ENCODE data around the gene PHLDA3. TPM values are rescaled to one million over a fixed set of nuclear protein-coding genes. Genes with fewer than 3 reads are reported as not detected.

Gene PHLDA3
- total and polyA plus RNA-seq, 4 donors, result 14.4 to 82.7 (median 49.0) TPM

GRCh38 chr1:201457508-201457960 is 11.5 kb downstream of the PHLDA3 start:
- 22% methylated on average over 2 of the region's 4 CpGs for WGBS (ENCODE audit: insufficient coverage)
- Histone ChIP-seq H3K4me3 (ENCODE audit: low read depth, low read length) (no peak overlapping the region), H3K4me1 (ENCODE audit: control insufficient read depth, insufficient read depth, low read length) (peaks cover 45% of the 10 kb centered on the region), H3K9me3 (ENCODE audit: control insufficient read depth, insufficient read depth, low read length) (no peaks in the 10 kb centered on the region), H3K27me3 (ENCODE audit: control insufficient read depth, insufficient read depth, low read length) (no peaks in the 10 kb centered on the region), H3K36me3 (ENCODE audit: control insufficient read depth, insufficient read depth, low read length) (no peaks in the 10 kb centered on the region), H3K27ac (ENCODE audit: low read depth, low read length) (peak overlapping the region; percentile 72)
- DNase-seq (ENCODE audit: low read depth in 4 of 6, low spot score in 6 of 6), result peak in 2 of 6 donors; percentile 24 to 88

GRCh38 chr1:201456499-201457309 is 12.3 kb downstream of the PHLDA3 start:
- whole genome bisulfite sequencing (ENCODE audit: insufficient coverage), result 23% methylated on average over 3 of the region's 11 CpGs
- H3K27me3 ChIP-seq (ENCODE audit: control insufficient read depth, insufficient read depth, low read length), result no peaks in the 10 kb centered on the region
- H3K4me3 ChIP-seq (ENCODE audit: low read depth, low read length), result no peak overlapping the region
- H3K27ac ChIP-seq (ENCODE audit: low read depth, low read length), result peak overlapping the region; percentile 72
- H3K36me3 ChIP-seq (ENCODE audit: control insufficient read depth, insufficient read depth, low read length), result no peaks in the 10 kb centered on the region
- peak in 5 of 6 donors; percentile 40 to 87 (median 68) for DNase-seq (ENCODE audit: low read depth in 4 of 6, low spot score in 6 of 6)
- H3K9me3 ChIP-seq (ENCODE audit: control insufficient read depth, insufficient read depth, low read length), result no peaks in the 10 kb centered on the region
- H3K4me1 ChIP-seq (ENCODE audit: control insufficient read depth, insufficient read depth, low read length), result peaks cover 36% of the 10 kb centered on the region

DNA sequence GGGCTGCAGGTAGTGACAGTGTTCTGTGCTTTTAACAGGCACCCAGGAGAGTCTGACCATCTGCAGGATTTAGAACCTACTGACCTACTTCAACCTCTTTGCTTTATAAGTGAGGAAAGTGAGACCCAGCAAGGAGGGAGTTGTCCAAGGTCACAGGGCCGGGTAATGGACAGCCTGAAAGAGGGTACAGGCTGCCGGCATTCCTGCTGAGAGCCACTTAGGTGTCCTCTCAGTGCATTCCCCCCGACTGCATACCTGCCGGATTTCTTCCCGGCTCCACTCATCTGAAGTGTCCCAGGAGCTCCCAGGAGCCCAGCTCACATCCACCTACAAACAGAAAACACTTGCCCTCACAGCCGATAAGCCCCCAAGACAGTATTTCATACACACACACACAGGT is 13.9 kb downstream of the PHLDA3 start:
- Histone ChIP-seq H3K4me1 (ENCODE audit: control insufficient read depth, insufficient read depth, low read length) (peaks cover 44% of the 10 kb centered on the region), H3K27me3 (ENCODE audit: control insufficient read depth, insufficient read depth, low read length) (no peaks in the 10 kb centered on the region), H3K36me3 (ENCODE audit: control insufficient read depth, insufficient read depth, low read length) (no peaks in the 10 kb centered on the region), H3K4me3 (ENCODE audit: low read depth, low read length) (no peak overlapping the region), H3K27ac (ENCODE audit: low read depth, low read length) (no peak overlapping the region), H3K9me3 (ENCODE audit: control insufficient read depth, insufficient read depth, low read length) (no peaks in the 10 kb centered on the region)
- WGBS (ENCODE audit: insufficient coverage), result 79% methylated on average over 6 of the region's 6 CpGs
- no peak for DNase-seq (ENCODE audit: low read depth in 4 of 6, low spot score in 6 of 6)

- H3K36me3 ChIP-seq (ENCODE audit: control insufficient read depth, insufficient read depth, low read length), result no peaks in the 10 kb centered on the region
- H3K27me3 ChIP-seq (ENCODE audit: control insufficient read depth, insufficient read depth, low read length), result no peaks in the 10 kb centered on the region
- 59% methylated on average over 2 of the region's 4 CpGs for WGBS (ENCODE audit: insufficient coverage)
- peak in 1 of 6 donors; percentile 36 for DNase-seq (ENCODE audit: low read depth in 4 of 6, low spot score in 6 of 6)
- H3K9me3 ChIP-seq (ENCODE audit: control insufficient read depth, insufficient read depth, low read length), result no peaks in the 10 kb centered on the region
- H3K27ac ChIP-seq (ENCODE audit: low read depth, low read length), result no peak overlapping the region
- no peak overlapping the region for H3K4me3 ChIP-seq (ENCODE audit: low read depth, low read length)
- peaks cover 49% of the 10 kb centered on the region for H3K4me1 ChIP-seq (ENCODE audit: control insufficient read depth, insufficient read depth, low read length)
Observed at GRCh38 chr1:201454608-201455007, 14.4 kb downstream of the PHLDA3 start.

GRCh38 chr1:201452866-201453265 is 16.1 kb downstream of the PHLDA3 start:
- H3K9me3 ChIP-seq (ENCODE audit: control insufficient read depth, insufficient read depth, low read length), result no peaks in the 10 kb centered on the region
- no peaks in the 10 kb centered on the region for H3K36me3 ChIP-seq (ENCODE audit: control insufficient read depth, insufficient read depth, low read length)
- H3K4me1 ChIP-seq (ENCODE audit: control insufficient read depth, insufficient read depth, low read length), result peaks cover 59% of the 10 kb centered on the region
- H3K27ac ChIP-seq (ENCODE audit: low read depth, low read length), result no peak overlapping the region
- no peak for DNase-seq (ENCODE audit: low read depth in 4 of 6, low spot score in 6 of 6)
- H3K4me3 ChIP-seq (ENCODE audit: low read depth, low read length), result no peak overlapping the region
- no peaks in the 10 kb centered on the region for H3K27me3 ChIP-seq (ENCODE audit: control insufficient read depth, insufficient read depth, low read length)
- WGBS (ENCODE audit: insufficient coverage), result 97% methylated on average over 3 of the region's 4 CpGs

DNA sequence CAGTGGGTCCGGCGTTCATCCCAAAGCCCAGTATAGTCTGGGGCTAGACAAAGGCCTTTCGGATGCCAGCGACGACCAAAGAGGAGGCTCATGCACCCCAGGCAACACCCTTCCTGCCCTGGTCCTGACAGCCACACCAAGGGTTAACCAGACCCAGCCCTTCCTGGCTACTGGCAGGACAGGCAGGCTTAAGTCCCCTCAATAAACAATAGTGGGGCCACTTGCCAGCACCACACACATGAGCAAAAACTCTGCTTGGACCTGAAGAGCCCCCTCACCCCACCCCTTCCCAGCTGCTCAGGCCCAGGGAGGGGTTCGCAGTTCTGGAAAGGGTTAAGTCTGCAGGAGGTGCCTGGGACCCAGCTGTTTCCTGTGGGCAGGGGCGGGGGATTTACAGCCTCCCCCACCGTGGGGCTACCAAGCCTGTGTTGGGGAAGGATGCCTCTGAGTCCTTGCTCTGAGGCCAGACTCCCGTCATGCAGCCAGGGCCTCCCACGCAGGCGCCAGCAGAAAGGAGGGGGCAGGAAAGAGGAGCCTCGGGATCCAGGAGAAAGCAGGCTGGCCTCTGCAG is 18.2 kb downstream of the PHLDA3 start:
- 16% methylated on average over 11 of the region's 12 CpGs for WGBS (ENCODE audit: insufficient coverage)
- Histone ChIP-seq H3K27me3 (ENCODE audit: control insufficient read depth, insufficient read depth, low read length) (no peaks in the 10 kb centered on the region), H3K9me3 (ENCODE audit: control insufficient read depth, insufficient read depth, low read length) (no peaks in the 10 kb centered on the region), H3K27ac (ENCODE audit: low read depth, low read length) (peak overlapping the region; percentile 76), H3K4me1 (ENCODE audit: control insufficient read depth, insufficient read depth, low read length) (peaks cover 46% of the 10 kb centered on the region), H3K4me3 (ENCODE audit: low read depth, low read length) (no peak overlapping the region), H3K36me3 (ENCODE audit: control insufficient read depth, insufficient read depth, low read length) (no peaks in the 10 kb centered on the region)
- peak in 3 of 6 donors; percentile 39 to 73 (median 68) for DNase-seq (ENCODE audit: low read depth in 4 of 6, low spot score in 6 of 6)

DNA sequence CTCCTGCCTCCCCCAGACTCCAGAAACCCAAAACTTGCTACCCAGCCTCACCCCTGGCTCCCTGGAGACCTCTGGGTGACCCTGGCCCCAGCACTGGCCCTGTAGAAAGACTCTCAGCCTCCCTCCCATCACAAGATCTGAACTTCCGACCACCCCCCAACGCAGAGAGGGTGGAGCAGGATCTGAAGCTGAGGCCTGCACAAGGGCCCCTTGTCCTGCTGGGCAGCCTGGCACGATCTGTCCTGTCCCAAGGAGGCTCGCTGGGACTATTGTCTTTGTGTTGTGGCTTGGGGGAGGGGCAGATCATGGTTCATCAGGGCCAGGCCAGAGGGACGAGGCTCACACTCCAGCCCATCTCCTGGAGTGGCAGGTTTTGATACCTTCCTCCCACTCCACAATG is 20.0 kb downstream of the PHLDA3 start:
- Histone ChIP-seq H3K4me1 (ENCODE audit: control insufficient read depth, insufficient read depth, low read length) (peaks cover 37% of the 10 kb centered on the region), H3K9me3 (ENCODE audit: control insufficient read depth, insufficient read depth, low read length) (no peaks in the 10 kb centered on the region), H3K27me3 (ENCODE audit: control insufficient read depth, insufficient read depth, low read length) (no peaks in the 10 kb centered on the region), H3K4me3 (ENCODE audit: low read depth, low read length) (no peak overlapping the region), H3K36me3 (ENCODE audit: control insufficient read depth, insufficient read depth, low read length) (no peaks in the 10 kb centered on the region), H3K27ac (ENCODE audit: low read depth, low read length) (peak overlapping the region; percentile 74)
- DNase-seq (ENCODE audit: low read depth in 4 of 6, low spot score in 6 of 6), result peak in 2 of 6 donors; percentile 9 to 60
- WGBS (ENCODE audit: insufficient coverage), result 20% methylated on average over 3 of the region's 5 CpGs

DNA sequence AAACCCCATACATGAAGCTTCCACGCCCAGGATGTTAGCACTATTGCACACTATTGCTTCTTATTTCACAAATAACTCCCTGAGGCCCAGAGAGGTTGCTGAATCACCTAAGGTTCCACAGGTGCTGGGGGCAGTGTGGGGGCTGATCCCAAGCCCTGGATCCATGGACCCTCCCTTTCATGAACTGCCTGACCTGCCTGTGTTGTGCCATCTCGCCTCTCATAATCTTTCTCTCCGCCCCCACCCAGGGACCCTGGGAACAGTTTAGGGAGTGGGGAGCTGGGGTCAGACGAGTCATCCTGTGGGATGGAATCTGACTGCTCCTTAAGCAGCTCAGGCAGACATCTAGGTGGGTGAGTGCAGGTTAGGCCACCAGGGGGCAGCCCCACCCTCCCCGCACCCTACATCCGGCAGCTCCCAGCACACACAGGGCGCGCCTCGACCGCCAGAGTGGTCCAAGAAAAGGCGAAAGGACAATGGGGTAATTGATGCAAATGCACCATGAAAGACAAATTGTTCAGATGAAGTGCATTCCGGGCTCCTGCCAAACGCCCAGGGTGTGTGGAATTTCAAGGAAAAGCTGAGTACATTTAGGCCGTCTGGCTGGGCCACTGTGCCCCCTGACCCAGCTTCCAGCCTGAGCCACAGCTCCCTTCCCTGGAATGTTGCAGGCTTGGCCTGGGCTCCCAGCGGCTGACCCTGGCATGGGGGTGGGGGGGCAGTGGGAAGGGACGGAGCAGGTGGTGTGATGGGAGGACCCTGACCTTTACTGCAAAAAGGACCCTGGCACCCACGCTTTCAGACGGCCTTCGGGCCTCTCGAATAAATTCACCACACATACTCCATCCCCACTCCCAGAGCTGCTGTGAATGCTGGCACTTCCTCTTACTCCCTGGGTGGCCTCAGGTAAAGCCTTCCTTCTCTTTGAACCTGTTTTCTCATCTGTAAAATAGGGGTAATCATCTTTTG is 20.8 kb downstream of the PHLDA3 start:
- no peak overlapping the region for H3K4me3 ChIP-seq (ENCODE audit: low read depth, low read length)
- H3K27ac ChIP-seq (ENCODE audit: low read depth, low read length), result peak overlapping the region; percentile 74
- 15% methylated on average over 10 of the region's 20 CpGs for WGBS (ENCODE audit: insufficient coverage)

GRCh38 chr1:201445310-201445709 is 23.7 kb downstream of the PHLDA3 start:
- H3K36me3 ChIP-seq (ENCODE audit: control insufficient read depth, insufficient read depth, low read length), result no peaks in the 10 kb centered on the region
- peaks cover 24% of the 10 kb centered on the region for H3K4me1 ChIP-seq (ENCODE audit: control insufficient read depth, insufficient read depth, low read length)
- no peak overlapping the region for H3K4me3 ChIP-seq (ENCODE audit: low read depth, low read length)
- WGBS (ENCODE audit: insufficient coverage), result 91% methylated on average over 6 of the region's 6 CpGs
- no peak overlapping the region for H3K27ac ChIP-seq (ENCODE audit: low read depth, low read length)
- H3K9me3 ChIP-seq (ENCODE audit: control insufficient read depth, insufficient read depth, low read length), result no peaks in the 10 kb centered on the region
- DNase-seq (ENCODE audit: low read depth in 4 of 6, low spot score in 6 of 6), result no peak
- H3K27me3 ChIP-seq (ENCODE audit: control insufficient read depth, insufficient read depth, low read length), result no peaks in the 10 kb centered on the region

More for the DNA sequence above, 20.8 kb downstream of the PHLDA3 start:
- H3K4me1 ChIP-seq (ENCODE audit: control insufficient read depth, insufficient read depth, low read length), result peaks cover 37% of the 10 kb centered on the region
- no peaks in the 10 kb centered on the region for H3K9me3 ChIP-seq (ENCODE audit: control insufficient read depth, insufficient read depth, low read length)
- DNase-seq (ENCODE audit: low read depth in 4 of 6, low spot score in 6 of 6), result peak in 3 of 6 donors; percentile 48 to 88 (median 84)
- no peaks in the 10 kb centered on the region for H3K36me3 ChIP-seq (ENCODE audit: control insufficient read depth, insufficient read depth, low read length)
- H3K27me3 ChIP-seq (ENCODE audit: control insufficient read depth, insufficient read depth, low read length), result no peaks in the 10 kb centered on the region
